HG03565 (cell line): Measurements from ENCODE around the gene TLX1.
"Not testable (repeated sequence)": the region's sequence is repeated elsewhere in the genome, so short reads cannot be mapped to it uniquely, and the experiment has no call there.

ENCODE experiments used
- ATAC-seq: cut with Tn5 transposase; IDR thresholded peaks from one replicate; pipeline ENCODE4 v1.9.1; 2021; ENCODE audit warnings: mild to moderate bottlenecking, moderate library complexity; ENCODE audit not compliant: unreplicated experiment

Gene TLX1

DNA sequence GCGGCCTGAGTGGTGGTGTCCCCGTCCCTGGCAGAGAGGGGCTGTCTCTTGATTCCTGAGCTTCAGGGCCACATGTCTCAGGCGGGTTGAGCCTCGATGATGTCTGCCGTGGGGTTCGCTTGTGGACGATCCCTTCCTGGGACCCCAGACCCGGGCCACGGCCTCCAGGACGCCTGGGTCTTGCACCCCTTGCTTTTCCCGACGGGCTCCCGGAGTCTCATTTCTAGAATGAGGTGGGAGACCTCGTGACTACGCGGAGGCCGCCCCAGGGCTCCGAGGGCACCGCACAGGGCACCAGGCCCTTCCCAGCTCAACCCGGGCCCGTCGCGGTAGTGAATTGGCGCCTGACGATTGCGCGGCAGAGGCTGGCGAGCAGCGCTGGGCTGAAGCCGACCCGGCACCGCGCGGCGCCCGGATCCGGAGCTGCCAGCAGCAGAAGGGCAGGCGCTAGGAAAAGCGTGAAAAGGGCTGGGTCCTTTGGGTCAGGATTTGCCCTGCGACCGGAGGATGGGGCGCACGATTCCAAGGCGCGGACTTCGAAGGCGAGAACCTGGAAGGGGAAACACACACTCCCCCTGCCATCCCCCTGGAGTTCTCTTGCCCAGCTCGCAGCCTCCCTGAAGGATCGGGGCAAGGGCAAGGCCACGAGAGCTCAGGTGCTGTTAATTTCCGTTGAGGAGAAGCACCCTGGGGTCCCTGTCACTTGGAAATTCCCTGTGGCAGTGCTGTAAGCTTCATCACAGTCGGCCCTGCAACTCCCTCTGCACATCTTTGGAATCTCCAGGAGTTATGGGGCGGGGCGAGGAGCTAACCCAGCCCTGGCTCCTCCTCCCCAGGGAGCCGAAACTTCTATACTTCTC lies 15.5 kb downstream of the TLX1 start:
- no peak for ATAC-seq

DNA sequence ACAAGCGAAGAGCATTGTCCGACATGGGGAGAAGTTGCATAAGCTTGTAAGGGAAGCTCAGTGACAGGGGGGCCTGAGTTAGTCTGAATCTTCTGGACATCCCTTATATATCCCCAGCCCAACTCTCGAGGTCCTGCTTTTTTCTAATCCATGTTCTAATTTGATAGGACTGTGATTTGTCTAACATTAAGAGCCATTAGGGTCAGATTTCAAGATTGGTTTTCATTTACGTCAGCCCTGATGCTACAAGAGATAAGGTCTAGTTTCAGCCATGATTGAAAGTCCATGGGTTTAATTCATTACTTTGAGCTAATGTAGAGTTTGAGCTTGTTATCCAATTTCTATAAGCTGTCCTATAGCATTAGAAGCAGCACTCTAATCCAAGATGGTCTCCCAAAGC lies 20.3 kb downstream of the TLX1 start:
- no peak for ATAC-seq

DNA sequence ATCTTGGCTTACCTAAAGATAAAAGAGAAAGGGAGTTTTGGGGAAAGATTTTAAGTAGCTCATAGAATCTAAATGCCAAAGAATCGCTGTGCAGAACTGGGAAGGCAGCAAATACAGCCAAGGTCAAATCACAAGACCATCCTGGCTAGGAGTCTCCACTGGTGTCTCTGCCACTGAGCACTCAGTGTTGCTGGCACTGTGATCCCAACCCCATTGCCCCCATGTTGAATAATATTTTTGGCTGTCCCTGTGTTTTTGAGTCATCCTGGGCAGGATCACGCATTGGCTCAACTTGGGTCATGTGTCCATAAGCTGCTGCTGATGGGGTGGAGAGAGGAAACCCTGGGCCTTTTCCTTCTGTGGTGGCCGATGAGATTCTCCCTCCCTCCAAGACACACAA lies 21.2 kb downstream of the TLX1 start:
- no peak for ATAC-seq

DNA sequence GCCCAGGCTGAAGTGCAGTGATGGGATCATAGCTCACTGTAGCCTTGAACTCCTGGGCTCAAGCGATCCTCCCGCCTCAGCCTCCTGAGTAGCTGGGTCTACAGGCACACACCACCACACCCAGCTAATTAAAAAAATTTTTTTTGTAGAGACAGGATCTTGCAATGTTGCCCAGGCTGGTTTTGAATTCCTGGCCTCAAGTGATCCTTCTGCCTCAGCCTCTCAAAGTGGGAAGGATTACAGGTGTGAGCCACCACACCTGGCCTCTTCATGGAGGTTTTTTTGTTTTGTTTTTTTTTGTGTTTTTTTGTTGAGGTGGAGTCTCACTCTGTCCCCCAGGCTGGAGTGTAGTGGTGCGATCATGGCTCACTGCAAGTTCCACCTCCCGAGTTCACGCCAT lies 23.4 kb downstream of the TLX1 start:
- not testable (repeated sequence) for ATAC-seq

DNA sequence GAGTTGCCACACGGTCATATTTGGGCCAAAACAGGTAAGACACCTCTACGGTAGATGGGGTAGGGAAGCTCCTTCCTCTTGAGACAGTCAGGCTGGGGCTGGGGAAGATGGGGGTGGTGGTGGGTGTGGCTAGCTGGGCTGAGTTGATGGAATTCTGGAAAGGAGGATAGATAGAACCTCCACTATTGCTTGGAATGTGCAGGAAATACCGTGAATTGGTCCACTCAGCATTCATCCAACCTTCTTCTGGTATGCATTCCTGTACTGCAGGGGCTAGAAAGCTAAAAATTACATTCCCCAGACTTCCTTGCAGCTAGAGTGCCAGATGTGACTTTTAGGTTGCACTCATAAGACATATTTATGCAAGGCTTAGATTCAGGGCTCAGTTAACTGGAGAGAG lies 24.8 kb downstream of the TLX1 start:
- no peak for ATAC-seq

DNA sequence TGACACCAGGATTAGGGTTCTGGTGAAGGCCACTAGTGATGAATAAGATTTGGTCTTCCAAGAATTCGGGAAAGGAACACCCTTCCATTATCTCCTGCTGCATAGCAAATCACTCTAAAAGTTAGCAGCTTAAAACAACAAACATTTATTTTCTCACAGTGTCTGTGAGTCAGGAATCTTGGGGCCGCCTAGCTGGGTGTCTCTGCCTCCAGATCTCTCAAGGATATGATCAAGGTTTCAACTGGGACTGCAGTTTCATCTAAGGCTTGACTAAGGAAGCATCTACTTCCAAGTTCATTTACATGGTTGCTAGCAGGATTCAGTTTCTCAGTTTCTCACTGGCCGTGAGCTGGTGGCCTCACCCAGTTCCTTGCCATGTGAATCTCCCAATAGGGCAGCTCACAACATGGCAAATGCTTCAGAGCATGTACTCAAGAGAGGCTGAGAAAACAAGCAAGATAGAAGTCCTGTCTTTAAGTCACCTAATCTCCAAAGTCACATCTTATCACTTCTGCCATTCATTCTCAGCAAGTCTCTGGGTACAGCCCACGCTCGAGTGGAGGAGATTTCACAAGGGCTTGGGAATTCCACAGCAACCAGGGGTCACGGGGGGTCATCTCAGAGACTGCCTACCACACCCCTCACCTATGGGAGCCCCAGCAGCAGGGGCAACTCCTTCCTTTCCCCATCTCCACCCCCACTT lies 26.8 kb downstream of the TLX1 start:
- no peak for ATAC-seq

DNA sequence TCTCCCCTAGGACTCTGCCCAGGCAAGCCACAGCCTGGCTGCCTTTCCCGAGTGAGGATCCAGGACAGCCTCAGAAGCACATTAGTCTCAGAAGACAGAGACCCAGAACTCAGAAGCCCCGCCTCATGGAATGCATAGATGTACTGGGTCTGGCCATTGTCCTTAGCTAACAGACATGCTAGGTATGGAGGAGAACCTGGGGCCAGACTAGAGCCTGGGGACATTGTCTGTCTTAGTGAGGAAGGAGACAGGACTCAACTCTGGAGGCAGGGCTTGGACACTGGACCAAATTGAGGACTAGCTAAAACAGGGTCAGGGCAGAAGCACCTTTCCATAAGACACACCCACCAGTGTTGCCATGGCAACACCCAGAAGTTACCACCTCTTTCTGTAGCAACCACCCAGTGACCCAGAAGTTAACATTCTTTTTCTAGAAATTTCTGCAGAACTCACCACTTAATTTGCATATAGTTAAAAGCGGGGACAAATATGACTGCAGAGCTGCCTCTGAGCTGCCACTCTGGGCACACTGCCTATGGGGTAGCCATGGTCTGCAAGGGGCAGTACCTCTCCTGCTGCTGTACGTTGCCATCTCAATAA lies 27.5 kb downstream of the TLX1 start:
- no peak for ATAC-seq

DNA sequence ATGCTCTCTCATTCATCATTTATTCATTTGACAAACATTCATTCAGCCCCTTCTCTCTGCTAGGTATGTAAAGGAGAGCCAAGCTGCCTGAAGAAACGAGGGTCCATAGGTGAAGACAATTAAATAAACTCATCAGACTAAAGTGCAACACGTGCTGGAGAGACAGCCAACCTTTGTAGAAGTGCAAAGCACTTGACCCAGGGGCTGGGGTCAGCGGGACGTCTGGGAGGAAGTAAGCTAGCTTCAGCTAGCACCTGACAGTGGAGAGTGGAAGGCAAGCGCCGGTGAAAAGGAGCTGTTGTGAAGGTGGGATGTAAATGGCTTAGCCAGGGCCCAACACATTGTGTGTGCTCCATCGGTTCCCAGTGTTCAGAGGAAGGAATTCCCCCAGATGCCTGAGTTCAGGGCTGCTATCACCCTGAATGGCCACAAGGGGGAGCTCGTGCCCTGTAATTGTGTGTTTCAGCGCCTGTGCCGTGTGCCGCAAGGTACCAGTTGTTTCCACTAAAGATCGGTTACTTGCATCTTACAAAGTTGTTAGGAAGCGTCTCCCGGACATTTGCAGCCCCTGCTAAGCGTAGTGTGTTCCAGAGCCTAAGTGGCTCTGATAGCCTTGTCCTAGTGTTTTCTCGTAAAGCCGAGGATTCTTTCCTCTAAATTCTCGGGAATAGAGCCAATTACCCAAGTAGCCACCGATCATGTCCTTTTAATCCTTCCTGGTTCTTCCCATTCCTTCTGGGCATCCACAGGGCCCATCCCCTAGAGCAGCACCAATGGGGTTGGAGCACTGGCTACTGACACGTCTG lies 30.6 kb downstream of the TLX1 start:
- no peak for ATAC-seq

DNA sequence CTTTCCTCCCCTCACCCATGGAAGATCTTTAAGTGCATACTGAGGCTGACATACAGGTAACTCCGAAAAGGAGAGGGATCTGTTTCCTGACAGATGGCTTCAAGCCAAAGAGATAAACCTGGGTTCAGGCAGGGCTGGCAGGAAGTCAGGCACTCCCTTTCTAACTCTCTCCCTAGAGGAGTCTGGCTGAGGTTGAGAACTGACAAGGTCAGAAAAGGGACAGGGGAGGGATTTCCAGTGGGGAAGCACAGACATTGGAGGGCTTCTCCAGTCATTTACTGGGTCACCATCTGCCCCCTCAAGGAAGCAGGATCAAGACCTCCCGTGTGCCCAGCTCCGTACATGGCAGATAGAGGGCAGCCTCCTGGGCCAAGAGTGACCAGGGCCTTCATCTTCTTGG lies 31.6 kb downstream of the TLX1 start:
- no peak for ATAC-seq

DNA sequence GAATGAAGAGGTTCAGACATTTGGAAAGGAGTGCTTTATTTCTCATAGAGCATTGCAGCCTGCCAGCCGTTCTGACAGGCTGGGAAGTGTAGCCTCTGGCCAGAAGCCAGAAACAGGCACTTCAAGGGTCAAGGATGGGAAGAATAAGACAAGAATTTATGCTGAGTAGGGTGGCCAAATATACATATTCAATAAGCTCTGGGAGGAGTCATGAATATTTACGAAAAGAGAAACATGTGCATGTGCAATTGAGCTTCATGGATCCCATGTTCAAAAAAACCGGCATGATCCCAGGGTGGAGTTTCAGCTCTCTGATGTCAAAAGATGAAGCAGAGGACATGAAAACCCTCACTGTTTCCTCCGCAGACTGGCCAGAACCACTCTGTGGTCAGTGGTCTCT lies 32.9 kb downstream of the TLX1 start:
- ATAC-seq = no peak

DNA sequence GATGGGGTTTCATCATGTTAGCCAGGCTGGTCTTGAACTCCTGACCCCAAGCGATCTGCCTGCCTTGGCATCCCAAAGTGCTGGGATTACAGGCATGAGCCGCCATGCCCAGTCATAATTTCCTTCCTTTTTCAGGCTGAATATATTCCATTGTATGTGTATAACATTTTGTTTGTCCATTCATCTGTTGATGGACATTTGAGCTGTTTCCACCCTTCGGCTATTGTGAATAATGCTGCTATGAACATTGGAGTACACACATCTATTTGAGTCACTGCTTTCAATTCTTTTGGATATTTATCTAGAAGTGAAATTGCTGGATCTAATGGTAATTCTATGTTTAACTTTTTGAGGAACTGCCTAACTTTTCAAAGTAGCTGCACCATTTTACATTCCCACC lies 34.6 kb downstream of the TLX1 start:
- no peak for ATAC-seq

DNA sequence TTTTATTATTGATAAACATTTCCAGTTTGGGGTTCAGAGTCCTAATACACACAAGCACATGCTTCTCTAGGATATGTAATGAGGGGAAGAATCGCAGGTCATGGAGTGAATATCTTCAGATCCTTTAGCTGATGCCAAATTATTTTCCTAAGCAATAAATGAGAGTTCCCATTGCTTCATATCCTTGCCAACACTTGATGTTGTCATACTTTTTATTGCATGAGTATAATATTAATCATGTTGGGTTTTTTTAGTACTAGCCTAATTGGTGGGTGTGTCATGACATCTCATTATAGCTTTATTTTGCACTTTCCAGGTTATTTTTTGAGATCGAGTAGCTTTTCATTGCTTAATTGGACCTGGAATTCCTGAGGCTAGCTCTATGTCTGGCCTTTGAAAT lies 35.3 kb downstream of the TLX1 start:
- no peak for ATAC-seq

DNA sequence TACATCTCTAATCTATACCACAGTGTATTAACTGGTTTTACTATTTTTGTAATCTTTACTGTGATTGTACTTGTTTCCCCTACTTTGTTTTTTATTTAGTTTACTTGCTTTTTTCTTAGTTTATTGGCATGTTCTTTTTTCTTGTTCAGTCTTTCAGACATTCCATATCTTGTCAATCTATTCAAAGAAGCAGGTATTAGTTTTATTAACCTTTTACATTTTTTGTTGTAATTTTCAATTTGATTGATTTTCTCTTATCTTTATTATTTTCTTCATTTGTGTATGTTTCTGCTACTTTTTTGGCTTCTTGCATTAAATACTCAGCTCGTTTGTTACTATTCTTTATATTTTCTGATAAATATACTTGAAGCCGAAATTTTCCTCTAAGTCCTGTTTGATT lies 41.6 kb downstream of the TLX1 start:
- no peak for ATAC-seq

DNA sequence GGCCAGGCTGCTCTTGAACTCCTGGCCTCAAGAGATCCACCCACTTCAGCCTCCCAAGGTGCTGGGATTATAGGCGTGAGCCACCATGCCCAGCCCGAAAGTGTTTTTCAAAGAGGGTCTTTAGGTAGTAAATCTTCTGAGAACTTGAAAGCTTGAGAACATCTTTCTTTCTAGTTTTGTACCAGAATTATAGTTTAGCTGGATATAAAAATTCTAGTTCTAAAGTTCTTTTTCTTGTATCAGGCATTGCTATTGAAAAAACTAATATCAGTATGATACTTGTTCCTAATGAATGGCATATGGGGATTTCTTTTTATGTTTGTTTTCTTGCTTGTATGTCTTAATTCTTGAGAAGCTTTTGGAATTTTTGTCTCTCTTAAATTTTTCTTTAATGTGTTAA lies 43.2 kb downstream of the TLX1 start:
- no peak for ATAC-seq

DNA sequence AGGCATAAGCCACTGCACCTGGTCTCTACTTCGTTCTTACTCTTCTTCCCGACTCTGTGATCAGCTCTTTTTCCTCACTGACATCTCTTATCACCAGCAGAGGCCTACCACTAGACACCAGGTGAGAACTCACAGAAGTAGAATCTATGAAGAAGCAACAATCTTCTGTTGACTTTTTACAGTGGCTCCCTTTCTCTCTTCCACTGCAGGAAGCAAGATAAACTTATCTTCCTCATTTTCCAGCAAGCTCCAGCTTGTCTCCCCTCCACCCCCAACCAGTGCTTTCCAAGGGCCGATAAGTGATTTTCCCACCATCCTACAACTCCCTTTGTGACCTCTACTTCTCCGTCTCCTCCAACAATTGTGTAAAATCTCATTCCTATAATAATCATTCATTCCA lies 45.5 kb downstream of the TLX1 start:
- ATAC-seq = no peak

DNA sequence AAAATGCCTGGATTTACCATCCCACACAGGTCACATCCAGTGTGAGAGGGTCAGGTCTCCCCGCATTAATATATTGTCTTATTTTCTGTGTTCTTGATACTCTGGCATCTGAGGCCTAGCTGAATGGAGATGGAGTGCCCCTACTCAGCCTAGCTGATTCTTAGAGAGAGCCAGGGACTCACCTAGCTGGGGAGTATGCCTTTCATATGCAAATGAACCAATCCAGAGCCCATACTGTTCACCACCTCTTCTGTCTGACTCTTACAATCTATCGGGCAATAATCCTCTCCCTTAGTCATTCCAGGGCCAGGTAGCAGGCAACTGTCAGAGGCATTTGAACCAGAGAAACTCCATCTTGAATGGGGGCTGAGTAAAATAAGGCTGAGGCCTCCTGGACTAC lies 51.8 kb downstream of the TLX1 start:
- ATAC-seq = no peak

DNA sequence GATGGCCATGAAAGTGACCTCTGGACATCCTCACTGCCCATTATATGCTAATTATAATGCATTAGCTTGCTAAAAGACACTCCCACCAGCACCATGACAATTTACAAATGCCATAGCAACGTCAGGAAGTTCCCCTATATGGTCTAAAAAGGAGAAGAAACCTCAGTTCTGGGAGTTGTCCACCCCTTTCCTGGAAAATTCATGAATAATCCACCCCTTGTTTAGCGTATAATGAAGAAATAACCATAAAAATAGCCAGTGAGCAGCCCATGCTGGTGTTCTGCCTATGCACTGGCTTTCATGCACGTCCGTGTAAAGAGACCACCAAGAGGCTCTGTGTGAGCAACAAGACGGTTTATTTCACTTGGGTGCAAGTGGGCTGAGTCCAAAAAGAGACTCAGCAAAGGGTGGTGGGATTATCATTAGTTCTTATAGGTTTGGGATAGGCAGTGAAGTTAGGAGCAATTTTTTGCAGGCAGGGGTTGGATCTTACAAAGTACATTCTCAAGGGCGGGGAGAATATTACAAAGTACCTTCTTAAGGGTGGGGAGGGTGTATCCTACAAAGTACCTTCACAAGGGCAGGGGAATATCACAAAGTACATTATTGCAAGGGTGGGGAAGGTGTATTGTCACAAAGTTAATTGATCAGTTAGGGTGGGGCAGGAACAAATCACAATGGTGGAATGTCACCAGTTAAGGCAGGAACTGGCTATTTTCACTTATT lies 52.5 kb downstream of the TLX1 start:
- no peak for ATAC-seq
